ENCODE data around the gene TAF3.

DNA sequence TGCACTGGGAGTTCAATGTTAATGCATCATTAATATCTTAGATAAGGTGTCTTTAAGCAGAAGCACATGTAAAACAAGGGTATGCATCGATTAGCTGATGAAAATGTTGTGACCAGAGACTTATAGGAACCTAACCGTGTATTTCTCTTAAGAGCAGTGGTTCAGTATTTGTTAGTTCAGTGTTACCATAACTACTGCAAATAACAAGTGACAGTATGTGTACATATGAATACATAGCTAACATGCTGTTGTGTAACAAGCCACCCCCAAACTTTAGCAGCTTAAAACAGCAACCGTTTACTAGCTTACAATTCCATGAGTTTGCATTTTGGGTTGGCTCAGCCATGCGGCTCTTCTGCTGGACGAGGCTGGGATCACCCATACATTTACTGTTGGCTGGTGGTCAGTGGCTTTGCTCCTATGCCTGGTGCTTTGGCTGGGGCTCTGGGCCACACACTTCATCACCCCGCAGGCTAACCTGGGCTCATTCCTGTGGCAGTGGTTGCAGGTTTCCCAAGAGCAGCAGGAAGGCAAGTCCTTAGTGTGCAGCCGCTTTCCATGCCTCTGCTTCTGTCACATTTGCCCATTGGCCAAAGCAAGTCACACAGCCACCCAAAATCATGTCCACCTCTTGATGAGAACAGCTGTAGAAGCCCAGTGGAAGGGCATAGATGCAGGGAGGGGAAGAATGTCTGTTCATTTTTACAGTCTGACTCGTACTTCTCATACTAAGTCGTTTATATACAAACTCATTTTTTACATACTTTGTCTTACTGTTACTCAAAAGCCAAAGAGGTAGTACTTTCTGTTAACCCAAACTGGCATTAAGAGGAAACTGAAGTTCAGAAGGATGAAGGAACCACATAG lies 132.9 kb downstream of the TAF3 start:
- TF ChIP-seq, protein P1, sequence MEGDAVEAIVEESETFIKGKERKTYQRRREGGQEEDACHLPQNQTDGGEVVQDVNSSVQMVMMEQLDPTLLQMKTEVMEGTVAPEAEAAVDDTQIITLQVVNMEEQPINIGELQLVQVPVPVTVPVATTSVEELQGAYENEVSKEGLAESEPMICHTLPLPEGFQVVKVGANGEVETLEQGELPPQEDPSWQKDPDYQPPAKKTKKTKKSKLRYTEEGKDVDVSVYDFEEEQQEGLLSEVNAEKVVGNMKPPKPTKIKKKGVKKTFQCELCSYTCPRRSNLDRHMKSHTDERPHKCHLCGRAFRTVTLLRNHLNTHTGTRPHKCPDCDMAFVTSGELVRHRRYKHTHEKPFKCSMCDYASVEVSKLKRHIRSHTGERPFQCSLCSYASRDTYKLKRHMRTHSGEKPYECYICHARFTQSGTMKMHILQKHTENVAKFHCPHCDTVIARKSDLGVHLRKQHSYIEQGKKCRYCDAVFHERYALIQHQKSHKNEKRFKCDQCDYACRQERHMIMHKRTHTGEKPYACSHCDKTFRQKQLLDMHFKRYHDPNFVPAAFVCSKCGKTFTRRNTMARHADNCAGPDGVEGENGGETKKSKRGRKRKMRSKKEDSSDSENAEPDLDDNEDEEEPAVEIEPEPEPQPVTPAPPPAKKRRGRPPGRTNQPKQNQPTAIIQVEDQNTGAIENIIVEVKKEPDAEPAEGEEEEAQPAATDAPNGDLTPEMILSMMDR (IDR thresholded peaks at IDR 0.05) = no peak
- no peak for TF ChIP-seq POLR2A (IDR thresholded peaks at IDR 0.05)

Data from uterus (tissue), 2 donors.